HTR-8/SVneo (cell line): Measurements from ENCODE around the gene TEN1.
A peak's percentile ranks its signal among the peaks of the same experiment; 100 is the strongest.
"Not testable (repeated sequence)": the region's sequence is repeated elsewhere in the genome, so short reads cannot be mapped to it uniquely, and the experiment has no call there.

Source experiments
- DNase-seq: peaks from one replicate; pipeline ENCODE4 v3.0.0; 2011; ENCODE audit warnings: low spot score, mixed read lengths; ENCODE audit not compliant: insufficient read length
- FAIRE-seq: peaks from 2 replicates; lab custom pipeline; 2011; peaks lifted over from hg19 to GRCh38; lab: Jason Lieb, UNC

Gene TEN1

DNA sequence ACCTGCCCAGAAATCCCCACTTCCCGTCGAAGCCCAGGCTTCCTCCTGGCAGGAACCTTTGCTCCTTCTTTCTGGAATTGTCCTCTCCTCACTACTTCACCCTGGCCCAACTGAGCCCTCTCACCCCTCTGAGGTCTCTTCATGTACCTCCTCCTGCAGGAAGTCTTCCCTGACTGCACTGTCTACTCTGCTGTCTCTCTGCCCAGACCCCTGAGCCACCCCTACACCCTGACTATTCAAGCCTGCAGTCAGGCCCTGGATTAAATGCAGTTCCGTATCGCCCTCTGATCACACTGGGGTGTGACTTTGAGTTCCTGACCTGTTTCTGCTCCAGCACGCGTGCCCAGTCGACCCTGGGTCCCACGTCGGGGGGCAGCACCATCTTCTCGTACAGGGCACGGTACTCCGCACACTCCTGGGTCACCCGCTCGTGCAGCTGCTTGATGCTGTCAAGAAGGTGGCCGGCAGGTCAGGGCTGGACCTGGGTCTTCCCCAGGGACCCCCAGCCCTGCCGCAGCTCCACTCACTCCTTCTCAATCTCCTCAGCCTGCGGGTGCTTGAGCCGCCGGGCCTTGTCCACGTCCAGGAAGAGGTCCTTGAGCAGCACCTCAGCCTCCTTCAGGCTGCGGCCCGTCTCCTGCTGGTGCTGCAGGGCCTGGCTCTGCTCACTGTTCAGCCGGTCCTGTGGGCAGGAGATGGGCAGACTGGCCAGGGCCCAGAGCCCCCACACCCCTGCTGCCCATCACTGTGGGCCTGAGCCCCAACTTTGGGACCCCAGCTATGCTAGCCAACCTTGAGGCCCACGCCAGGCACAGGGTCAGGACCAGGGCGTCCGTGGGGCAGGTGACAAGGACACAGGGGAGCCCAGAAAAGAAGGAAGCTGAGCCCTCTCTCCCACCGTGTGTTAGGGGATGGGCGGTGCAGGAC is 44.2 kb downstream of the TEN1 start:
- DNase-seq = no peak
- no peak for FAIRE-seq

DNA sequence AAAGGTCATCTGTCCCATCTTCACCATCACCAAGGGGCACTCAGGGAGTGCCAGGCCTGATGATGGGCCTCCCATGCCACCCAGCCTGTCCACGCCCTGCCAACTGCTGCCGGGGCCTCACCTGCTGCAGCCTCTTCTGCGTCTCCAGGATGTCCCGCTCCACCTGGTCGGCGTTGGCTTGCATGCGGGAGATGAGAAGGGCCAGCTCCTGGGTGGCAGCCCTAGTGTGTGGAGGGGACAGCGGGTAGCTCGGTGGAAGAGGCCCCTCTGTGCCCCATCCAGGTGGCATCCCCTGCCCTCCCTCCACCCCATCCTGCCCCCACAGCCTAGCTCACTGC is 44.8 kb downstream of the TEN1 start:
- no peak for FAIRE-seq
- no peak for DNase-seq

DNA sequence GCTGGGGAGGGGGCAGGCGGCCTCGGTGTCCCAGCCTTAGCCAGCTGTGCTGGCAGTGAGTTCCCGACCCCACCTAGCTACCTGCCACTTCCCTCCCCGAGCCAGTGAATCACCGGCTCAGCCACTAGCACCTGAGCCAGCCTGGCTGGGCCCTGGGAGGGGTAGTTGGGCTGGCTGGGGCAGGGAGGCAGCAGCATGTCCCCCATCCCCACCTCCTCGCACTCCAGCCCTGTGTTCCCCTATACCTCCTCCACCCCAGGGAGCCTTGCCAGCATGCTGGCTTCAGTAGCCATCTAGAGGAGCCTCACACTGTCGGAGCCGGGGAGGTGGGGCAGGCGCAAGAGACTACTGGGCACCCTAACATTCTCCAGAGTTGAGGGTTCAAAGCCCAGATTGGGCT is 45.3 kb downstream of the TEN1 start:
- FAIRE-seq (peak; percentile 44), DNase-seq (no peak)

DNA sequence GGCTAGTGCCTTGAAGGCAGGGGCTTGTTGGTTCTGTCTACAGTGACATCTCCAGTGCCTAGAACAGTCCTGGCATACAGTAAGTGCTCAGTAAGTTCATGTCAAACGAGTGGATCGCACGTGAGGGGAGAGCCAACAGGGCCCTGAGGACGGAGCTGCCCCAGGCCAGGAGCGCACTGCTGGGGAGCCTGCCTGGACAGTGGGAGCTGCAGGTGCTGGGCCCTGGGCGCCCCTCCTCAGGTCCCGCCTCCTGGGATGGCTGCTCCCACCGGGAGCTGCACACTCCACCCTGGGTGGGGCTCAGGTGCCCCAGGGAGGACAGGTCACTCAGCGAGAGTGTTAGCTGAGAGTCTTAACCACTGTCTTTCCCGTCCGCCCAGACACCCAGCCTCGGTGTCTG is 46.3 kb downstream of the TEN1 start:
- FAIRE-seq (peak; percentile 65), DNase-seq (no peak)

DNA sequence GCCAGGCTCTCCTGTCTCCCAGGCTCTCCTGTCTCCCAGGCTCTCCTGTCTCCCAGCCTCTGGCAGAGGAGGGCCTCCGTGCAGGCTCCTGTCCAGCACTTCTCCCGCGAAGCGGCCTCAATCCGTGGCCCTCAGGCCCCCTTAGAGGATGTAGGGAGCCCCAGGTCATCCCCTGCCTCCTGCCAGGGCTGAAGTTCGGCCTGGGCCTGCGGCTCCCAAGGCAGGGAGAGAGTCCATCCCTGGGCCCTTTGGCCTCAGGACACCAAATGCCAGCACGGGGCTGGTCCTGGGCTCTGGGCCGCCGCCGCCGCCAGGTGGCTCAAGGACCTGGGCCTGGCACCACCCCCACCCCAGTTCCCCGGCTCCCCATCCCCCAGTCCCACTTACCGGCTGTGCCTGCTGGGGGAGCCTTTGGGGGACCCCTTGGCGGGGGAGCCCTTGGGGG is 47.7 kb downstream of the TEN1 start:
- FAIRE-seq (no peak), DNase-seq (no peak)

DNA sequence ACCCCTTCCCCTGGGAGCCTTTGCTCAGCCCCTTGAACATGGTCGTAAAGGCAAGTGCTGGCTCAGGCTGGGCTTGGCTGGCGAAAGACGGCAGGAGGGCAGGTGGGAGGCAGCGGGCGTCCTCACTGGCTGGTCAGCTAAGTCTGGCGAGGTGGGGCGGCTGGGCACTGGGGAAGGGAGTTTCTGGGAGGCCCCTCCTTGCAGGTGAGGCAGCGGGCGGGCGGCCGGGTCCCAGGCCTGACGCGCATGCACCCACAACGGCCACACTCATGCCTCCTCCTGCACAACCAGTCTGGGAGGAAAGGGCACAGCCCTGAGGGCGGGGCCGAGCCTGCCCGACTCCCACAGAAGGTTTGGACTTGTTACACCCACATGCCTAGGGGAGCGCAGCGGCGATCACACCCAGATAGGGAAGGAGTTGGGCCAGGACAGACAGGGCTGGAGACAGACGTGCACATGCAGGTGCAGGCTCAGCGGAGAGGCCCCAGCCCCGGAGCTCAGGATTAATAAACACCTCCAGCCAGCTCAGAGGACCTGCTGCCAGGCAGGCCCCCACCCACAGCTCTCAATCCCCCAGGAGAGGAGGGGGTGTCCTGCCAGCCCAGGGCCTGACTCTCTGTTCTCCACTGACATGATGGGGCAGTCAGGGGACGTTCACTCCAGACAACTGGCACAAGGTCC is 48.3 kb downstream of the TEN1 start, which contains the start of gene EVPL:
Gene EVPL (minus strand): TSS at position 148 of the 681 bp plus-strand sequence. CDS start 108 bp downstream, at position 40.
- FAIRE-seq = peak; percentile 70
- DNase-seq = no peak

DNA sequence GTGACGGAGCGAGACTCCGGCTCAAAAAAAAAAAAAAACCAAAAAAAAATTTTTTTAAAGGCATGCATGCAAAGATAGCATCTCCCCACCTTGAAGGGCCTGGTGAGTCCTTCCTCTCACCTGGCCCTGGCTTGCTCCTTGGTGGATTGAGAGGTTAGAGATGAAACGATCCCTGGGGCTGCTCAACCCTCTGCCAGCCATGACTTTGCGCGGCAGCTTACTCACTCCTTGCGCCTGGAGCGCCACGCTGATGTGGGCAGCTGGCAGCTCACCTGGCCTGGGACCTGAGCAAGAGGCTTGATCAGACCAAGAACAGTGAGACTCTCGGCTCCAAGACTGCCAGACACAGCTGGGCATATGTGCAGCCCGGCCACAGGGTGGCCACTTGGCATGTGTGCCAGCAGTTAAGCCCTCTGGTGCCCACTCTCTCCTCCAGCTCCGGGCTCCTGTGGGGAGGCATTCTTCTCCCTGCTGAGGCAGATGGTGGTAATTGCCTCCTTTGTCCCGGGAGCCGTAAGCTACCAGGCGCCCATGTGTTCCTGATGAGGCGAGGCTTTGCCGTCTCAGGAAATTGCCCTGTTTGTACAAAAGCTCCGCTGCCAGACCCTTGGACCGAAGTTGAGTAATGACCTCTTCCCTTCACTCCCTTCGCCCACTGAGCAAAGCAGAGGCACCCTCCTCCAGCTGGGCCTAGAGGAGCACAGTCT is 53.2 kb downstream of the TEN1 start:
- DNase-seq (no peak), FAIRE-seq (peak; percentile 83)

DNA sequence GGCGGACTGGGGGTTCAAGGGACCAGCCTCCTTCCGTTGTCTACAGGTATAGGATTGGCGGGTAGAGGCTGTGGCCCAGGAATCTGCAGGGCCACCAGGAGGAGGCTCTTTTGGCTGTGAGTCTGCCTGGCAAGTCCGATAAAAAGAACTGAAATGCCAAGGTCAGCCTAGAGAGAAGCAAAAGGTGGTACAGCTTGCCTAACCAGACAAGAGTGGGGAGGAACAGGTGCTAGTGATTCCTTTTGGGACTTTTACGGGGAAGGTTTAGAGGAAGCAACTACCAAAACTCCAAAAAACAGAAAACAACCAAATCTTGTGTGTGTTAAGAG is 53.7 kb downstream of the TEN1 start:
- DNase-seq = no peak
- no peak for FAIRE-seq

DNA sequence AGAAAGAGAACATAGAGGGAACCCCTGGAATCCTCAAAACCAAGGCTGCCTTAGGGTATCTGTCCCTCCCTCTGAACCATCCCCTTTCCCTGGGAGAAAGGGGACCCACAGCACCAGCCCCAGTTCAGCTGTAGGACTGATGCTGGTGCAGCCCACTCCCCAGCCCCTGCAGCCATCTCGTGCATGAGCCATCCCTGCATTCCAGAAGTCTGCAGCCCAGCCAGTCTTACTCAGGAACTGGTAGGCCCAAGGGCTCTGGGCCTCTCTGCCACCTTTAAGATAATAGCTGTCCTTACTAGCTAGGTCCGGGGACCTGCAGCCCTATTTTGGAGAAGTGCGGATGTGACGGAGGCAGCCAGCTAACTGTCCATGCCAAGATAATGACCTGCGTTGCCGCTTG is 54.1 kb downstream of the TEN1 start:
- DNase-seq (no peak), FAIRE-seq (no peak)

DNA sequence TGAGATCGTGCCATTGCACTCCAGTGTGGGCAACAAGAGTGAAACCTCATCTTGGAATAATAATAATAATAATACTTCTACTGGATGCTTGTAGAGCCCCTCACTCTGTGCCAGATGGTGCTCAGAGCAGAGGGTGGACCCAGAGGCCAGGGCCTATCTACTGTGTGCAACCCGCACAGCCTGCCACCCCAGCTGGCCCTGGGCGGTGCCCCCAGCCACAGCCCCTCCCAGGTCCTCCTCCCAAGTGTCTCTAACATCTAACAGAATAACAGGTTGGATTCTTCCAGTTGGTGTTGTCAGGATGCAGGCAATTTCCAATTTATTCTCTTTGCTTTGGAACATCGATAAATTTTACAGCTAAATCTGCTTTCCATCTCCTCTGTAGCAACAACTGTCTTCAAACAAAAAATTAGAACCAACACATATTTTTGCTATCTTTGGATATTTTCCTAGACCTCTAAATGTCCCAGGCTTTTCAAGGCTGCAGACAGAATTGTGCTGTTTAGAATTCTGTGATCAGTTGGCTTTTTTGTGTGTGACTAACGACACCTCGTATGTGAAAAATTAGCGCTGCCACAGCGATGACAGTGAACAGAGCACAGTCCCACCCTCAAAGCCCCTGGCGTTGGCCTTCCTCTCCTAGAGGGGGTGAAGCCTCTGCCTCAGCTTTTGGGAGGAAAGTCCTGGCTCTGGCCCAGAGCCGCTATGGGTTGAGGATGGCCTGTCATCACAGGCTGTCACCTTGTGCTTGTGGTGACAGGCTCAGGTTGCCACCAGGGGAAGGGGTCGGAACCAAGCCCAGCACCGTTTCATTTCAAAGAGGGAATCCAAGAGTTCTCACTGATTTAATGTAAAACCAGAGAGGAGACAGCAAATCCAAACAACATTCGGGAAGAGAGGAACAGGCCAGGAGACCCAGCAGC is 55.6 kb downstream of the TEN1 start:
- no peak for DNase-seq
- no peak for FAIRE-seq

DNA sequence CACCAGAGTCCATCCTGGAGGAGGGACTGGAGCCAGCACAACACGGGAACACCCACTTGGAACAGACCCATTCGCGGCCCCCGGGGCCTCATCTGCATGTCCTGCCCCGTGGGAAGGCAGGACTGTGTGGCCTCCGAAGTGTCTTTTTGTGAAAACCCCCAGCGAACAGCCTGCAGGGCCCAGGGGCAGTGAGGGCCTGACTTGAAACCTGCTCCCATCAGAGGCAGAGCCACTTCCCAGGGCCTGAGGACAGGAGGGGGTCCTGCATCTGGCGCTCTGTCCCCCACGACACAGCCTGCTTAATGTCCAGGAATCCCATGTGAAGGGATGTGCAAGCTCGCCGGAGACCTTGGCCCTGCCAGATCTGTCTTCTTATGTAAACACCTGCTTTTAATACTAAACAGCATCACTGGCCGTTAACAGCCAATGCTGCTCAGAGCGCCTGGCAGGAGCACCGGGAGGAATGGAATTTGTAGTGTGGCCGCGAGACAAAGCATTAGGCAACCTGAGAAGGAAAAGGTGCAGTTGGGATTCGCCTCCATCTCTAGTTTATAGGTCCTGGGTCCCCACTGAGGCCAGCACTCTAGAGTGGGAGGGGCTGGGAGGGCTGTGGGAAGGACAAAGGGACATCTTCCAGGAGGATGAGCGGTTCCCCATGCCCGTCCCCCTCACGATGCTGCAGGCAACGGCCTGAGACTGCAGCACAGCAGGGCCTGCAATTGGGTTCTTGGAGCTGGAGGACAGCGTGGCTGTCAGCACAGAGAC is 57.6 kb downstream of the TEN1 start:
- DNase-seq (no peak), FAIRE-seq (no peak)

DNA sequence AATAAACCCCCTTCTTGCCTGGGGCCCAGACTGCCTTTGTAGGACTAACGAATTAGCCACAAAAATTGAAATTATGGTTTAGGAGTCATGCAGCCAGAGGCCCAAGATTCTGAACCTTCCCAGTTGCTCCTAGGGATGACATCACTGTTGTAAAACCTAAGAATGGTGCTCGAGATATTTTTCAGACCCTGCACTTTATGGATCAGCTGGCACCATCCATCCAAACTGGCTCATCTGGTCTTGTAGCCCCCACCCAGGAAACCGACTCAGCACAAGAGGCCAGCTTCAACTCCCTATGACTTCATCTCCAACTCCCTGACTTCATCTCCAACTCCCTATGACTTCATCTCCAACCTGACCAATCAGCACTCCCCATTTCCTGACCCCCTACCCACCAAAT is 59.0 kb downstream of the TEN1 start:
- DNase-seq = no peak
- FAIRE-seq = no peak

DNA sequence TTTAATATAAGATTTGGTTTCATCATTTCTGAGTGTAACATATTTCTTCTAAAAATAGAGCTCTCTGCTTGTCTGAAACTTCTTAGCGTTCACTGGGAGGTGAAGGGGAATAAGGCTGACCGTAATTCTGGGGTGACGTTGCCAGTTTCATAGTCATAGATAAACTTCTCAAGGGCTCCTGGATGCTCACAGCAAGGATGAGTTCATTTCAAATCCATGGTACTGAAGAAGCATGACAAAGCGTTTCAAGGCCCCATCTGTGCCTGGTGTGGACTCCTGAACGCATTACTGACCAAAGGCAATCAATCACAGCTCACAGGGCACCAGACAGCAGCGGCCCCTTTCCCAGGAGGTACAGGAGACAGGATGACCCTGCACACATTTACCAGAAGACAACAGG is 60.1 kb downstream of the TEN1 start:
- FAIRE-seq (no peak), DNase-seq (no peak)

DNA sequence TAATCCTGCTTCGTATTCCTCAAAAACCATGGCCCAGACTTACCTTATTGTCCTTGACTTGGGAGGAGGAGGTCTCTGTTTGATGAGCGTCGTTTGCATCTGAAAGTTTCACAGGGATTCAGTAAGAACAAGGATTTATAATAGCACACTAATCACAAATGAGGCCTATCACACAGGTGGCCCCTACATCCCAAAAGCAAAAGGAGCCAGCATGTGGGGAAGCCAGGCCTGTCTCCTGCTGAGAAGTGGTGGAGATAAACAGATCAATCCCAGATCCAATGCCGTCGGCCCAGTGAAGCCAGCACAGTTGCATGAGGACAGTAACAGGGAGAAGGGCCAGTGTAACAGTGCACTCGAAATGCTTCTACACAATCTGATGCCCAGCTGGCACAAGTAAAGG is 61.3 kb downstream of the TEN1 start:
- DNase-seq (no peak), FAIRE-seq (no peak)

DNA sequence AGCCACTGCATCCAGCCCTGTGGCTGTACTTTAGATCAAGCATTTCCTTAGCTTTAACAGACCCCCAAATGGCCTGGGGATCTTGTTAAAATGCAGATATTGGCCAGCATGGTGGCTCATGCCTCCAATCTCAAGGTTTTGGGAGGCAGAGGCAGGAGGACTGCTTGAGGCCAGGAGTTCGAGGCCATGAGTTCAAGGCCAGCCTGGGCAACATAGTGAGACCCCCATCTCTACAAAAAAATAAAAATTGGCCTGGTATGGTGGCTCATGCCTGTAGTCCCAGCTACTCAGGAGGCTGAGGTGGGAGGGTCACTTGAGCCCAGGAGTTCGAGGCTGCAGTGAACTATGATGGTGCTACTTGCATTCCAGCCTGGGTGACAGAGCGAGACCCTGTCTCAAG is 63.8 kb downstream of the TEN1 start:
- FAIRE-seq, DNase-seq: not testable (repeated sequence)

DNA sequence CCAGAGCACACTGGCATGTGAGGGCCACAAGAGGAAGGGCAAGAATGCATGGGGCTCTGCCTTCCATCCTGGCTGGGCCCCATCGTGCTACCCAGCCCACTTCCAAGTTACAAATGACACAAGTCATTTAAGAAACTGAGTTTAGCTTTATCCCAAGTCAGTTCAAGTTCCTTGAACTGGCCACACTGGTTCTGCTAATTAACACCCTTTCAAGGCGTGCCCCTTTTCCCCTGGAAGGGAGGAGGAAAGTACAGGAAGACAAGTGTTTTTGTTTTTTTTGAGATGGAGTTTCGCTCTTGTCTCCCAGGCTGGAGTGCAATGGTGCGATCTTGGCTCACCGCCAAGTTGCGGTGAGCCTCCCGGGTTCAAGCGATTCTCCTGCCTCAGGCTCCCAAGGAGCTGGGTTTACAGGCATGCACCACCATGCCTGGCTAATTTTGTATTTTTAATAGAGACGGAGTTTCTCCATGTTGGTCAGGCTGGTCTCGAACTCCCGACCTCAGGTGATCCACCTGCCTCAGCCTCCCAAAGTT is 65.5 kb downstream of the TEN1 start:
- DNase-seq, FAIRE-seq: not testable (repeated sequence)

DNA sequence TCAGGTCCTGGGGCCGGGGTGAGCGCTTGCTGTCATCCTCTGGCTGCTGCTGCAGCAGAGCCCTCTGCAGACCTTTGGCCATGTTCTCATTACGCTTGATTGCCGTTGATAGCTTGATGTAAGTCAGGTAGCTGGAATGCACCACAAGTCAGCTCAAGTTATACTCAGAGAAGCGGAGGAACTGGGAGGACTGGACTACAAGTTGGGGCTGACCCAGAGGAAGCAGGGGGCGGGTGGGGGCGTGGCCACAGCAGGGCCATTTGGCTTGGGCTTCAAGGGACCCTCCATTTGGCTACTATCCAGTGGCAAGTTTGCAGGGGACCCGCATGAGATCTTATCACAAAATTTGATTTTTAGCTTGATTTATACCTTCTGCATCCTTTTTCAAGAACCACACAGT is 67.0 kb downstream of the TEN1 start:
- FAIRE-seq = no peak
- DNase-seq = no peak

DNA sequence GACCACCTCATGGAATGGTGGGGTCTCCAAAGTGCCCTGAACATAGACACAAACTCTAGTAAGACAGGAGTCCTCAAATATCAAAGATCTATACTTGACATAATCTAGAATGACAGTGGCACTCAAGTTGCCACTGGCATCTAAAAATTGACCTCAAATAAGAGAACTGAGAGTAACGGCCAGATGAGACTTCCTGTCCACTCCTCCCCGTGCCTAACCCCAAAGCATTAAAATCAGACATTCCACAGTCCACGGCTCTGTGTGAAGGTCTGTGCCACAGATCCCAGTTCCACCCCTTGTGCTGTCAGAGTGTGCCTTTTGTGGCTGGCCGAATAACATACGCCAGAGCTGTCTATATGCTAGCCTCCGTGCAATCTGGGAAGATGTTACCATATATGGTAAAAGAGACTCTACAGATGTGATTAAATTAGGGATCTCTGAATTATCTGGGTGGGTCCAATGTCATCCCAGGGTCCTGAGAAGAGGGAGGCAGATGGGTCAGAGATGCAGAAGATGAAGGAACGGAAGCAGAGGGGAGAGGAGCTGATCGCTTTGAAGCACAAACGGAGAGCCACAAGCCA is 69.1 kb downstream of the TEN1 start:
- FAIRE-seq (no peak), DNase-seq (no peak)

DNA sequence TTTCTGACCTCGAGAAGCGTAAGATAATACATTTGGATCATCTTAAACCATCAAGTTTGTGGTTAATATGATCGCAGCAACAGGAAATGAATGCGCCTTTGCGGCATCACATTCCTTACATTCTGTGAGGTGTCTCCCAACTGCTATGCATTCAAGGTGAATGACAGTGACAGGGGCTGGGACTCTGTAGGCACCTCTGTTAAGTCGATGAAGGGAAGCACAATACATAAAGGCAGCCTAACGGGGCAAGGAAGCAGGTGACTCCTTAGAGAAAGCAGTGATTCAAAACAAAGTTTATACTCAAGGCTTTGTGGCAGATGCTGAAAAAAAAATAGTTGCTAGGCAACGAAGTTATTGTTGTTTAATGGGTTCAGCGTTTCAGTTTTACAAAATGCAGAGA is 69.7 kb downstream of the TEN1 start:
- peak; percentile 91 for FAIRE-seq
- DNase-seq = peak; percentile 73
